Thyroid gland (tissue), 4 donors: ENCODE measurements around the gene ELMO3.

Experiments
- POLR2A ChIP-seq, 2 donors: fragments of 450-650 bp; IDR thresholded peaks; one replicate each; pipeline ENCODE4 v1.6.1; 2017; ENCODE audit warnings: antibody characterized with exemption in 2 of 2, mild to moderate bottlenecking in 2 of 2, moderate library complexity in 1 of 2
- TF ChIP-seq, protein P1 (sequence below), 6 experiments: fragments of 200-600 bp in 3 of 6; fragments of 450-650 bp in 3 of 6; sonication (generic) in 3 of 6; IDR thresholded peaks; one replicate each; pipeline ENCODE4 v1.5.1; 2016 to 2019; ENCODE audit warnings: antibody characterized with exemption in 6 of 6, mild to moderate bottlenecking in 2 of 6, inconsistent platforms in 1 of 6, moderate library complexity in 1 of 6

DNA sequence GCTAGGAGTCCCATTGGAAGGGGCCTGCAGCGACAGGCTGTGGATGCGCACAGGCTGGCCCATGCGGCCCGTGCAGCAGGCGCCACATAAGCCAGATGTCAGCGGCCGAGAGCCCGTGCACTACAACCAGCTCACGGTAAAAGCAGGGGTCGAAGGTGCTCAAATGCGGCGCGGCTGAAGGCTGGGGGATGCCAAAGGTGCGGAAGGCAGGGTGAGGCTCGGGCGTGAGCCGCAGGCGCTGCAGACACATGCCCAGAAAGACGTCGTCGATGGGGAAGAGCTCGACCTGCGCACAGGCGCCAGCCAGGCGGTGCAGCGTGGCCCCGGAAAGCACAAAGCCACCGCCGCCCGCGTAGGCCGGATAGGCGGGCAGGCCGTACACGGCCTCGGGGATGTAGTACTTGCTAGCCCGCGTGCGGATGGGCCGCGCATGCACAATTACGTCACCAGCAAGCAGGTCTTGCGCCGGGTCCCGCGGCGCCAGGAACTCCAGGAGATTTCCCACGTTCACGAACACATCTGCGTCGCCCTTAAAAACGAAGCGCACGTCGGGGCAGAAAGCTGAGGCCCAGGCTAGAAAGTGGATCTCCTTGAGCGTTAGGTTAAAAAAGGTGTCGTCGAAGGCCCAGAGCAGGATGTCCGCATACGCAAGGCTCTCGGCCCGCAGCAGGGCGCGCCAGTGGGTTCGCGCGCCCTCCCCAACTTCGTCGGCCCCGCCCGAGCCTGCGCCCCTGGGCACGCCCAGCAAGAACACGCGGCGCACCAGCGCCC lies 49.5 kb upstream of the ELMO3 start:
- TF ChIP-seq, protein P1, sequence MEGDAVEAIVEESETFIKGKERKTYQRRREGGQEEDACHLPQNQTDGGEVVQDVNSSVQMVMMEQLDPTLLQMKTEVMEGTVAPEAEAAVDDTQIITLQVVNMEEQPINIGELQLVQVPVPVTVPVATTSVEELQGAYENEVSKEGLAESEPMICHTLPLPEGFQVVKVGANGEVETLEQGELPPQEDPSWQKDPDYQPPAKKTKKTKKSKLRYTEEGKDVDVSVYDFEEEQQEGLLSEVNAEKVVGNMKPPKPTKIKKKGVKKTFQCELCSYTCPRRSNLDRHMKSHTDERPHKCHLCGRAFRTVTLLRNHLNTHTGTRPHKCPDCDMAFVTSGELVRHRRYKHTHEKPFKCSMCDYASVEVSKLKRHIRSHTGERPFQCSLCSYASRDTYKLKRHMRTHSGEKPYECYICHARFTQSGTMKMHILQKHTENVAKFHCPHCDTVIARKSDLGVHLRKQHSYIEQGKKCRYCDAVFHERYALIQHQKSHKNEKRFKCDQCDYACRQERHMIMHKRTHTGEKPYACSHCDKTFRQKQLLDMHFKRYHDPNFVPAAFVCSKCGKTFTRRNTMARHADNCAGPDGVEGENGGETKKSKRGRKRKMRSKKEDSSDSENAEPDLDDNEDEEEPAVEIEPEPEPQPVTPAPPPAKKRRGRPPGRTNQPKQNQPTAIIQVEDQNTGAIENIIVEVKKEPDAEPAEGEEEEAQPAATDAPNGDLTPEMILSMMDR (IDR thresholded peaks at IDR 0.05), result no peak
- no peak for TF ChIP-seq POLR2A (IDR thresholded peaks at IDR 0.05)
